Thymus (tissue), 11 donors: ENCODE results near the gene SYNPO2. TPM values are rescaled to one million over a fixed set of nuclear protein-coding genes. Genes with fewer than 3 reads are reported as not detected.
"Not testable (repeated sequence)": the region's sequence is repeated elsewhere in the genome, so short reads cannot be mapped to it uniquely, and the experiment has no call there.

Source experiments
- DNase-seq, 9 donors: peaks; one replicate each; pipeline ENCODE4 v3.0.0-alpha.2; 2013; ENCODE audit warnings: low spot score in 9 of 9, low read depth in 6 of 9, missing footprints in 1 of 9
- H3K27ac ChIP-seq, 2 donors: one replicate each; pipeline ENCODE4 v1.5.1; 2013; ENCODE audit warnings: control low read depth in 1 of 2, low read depth in 1 of 2, low read length in 1 of 2, mild to moderate bottlenecking in 1 of 2, moderate library complexity in 1 of 2
- H3K27me3 ChIP-seq, 2 donors: one replicate each; pipeline ENCODE4 v1.5.1; 2013; ENCODE audit warnings: low read length in 1 of 2; ENCODE audit not compliant: control insufficient read depth in 2 of 2, insufficient read depth in 1 of 2
- H3K36me3 ChIP-seq, 2 donors: one replicate each; pipeline ENCODE4 v1.5.1; 2013; ENCODE audit warnings: low read length in 1 of 2, mild to moderate bottlenecking in 1 of 2, moderate library complexity in 1 of 2; ENCODE audit not compliant: control insufficient read depth in 2 of 2, insufficient read depth in 2 of 2
- H3K4me1 ChIP-seq, 2 donors: one replicate each; pipeline ENCODE4 v1.5.1; 2013; ENCODE audit warnings: low read length in 2 of 2; ENCODE audit not compliant: control insufficient read depth in 2 of 2, insufficient read depth in 2 of 2
- H3K4me3 ChIP-seq, 2 donors: one replicate each; pipeline ENCODE4 v1.5.1; 2013; ENCODE audit warnings: low read length in 2 of 2, control low read depth in 1 of 2, mild to moderate bottlenecking in 1 of 2
- H3K9me3 ChIP-seq, 2 donors: one replicate each; pipeline ENCODE4 v1.5.1; 2013; ENCODE audit warnings: low read length in 1 of 2, mild to moderate bottlenecking in 1 of 2; ENCODE audit not compliant: control insufficient read depth in 2 of 2, insufficient read depth in 1 of 2
- WGBS: extraction: QIAGEN DNeasy Blood & Tissue Kit; methylation state at CpG from one replicate; pipeline ENCODE4 v1.1.7; 2013; 5-methylcytosine and 5-hydroxymethylcytosine counted together
- polyA plus RNA-seq: library from polyadenylated mRNA; stranded (reverse); fragments of 200-250 nt; gene quantifications from one replicate; pipeline ENCODE4 v1.2.3, GENCODE V29; 2013
- total RNA-seq: library from RNA; stranded (reverse); fragments of 120-200 nt; gene quantifications from one replicate; pipeline ENCODE4 v1.2.4, GENCODE V29; 2013
- donor health status: healthy.

The SYNPO2 gene
- total and polyA plus RNA-seq, 2 donors: 15.8 to 31.3 TPM

DNA sequence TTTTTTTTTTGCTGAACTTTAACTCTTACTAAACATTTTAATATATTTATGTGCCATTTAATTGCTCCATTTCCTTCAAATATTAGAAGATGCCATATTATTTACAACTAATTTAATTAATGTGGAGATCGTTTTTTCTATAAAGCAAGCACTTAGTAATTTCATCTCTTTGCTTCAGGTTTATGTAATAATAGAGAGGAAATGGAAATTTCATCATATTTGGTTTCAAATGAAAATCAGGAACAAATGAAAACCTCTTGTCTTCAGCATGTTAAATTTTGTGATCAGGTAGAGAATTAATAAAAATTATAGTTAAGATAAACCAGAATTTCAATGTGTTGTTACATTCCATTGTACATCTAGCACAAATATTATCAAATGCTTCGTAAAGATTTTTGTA lies 120.1 kb downstream of the SYNPO2 start:
- Histone ChIP-seq H3K27ac (no peak overlapping the region), H3K27me3 (no peaks in the 10 kb centered on the region), H3K9me3 (no peaks in the 10 kb centered on the region), H3K36me3 (no peaks in the 10 kb centered on the region), H3K4me3 (no peak overlapping the region), H3K4me1 (no peaks in the 10 kb centered on the region)
- WGBS: 92% methylated on average over 2 of the region's 2 CpGs
- DNase-seq: no peak

DNA sequence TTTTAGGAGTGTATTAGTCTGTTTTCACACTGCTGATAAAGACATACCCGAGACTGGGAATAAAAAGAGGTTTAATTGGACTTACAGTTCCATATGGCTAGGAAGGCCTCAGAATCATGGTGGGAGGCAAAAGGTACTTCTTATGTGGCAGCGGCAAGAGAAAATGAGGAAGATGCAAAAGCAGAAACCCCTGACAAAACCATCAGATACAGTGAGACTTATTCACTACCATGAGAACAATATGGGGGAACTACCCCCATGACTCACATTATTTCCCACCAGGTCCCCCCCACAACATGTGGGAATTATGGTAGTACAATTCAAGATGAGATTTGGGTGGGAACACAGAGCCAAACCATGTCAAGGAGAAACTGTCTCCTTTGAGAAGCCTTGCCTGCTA lies 121.6 kb downstream of the SYNPO2 start:
- H3K27ac ChIP-seq, H3K4me3 ChIP-seq, H3K27me3 ChIP-seq, H3K4me1 ChIP-seq, H3K36me3 ChIP-seq, DNase-seq, H3K9me3 ChIP-seq: not testable (repeated sequence)
- 90% methylated on average over 2 of the region's 2 CpGs for WGBS

DNA sequence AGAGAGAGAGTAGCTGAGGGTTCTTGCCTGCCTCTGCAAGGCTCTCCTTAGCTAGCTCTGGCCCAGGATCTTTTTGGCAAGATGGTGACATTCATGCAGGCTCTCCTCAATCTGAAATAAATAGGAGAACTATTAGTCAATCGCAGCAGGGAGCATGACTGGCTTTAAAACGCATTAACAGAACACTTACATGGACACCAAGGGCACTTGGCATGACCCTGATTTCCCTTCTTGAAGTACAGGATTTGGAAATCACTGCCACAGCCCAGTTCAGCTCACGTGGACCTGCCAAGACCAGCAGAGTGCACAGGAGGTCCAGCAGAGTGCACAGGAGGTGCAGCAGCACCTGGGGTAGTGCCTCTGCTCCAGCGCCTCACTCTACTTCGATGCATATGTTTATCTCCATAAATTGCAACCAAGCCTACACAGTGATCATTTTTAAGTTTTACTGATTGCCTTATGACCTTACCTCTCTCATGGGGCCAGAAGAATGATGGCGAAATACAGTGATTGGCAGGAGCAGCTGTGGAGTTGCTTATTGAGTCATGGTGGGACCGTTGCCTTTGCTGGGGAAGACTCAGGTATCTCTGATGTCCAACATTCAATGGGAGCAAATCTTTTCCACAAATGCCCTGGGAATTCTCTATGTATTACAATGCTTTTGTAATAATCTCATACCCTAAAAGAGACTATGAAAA lies 122.4 kb downstream of the SYNPO2 start:
- no peak for DNase-seq
- Histone ChIP-seq H3K4me1 (no peaks in the 10 kb centered on the region), H3K36me3 (no peaks in the 10 kb centered on the region), H3K27me3 (no peaks in the 10 kb centered on the region), H3K9me3 (no peaks in the 10 kb centered on the region), H3K27ac (no peak overlapping the region), H3K4me3 (no peak overlapping the region)
- 97% methylated on average over 7 of the region's 7 CpGs for WGBS

DNA sequence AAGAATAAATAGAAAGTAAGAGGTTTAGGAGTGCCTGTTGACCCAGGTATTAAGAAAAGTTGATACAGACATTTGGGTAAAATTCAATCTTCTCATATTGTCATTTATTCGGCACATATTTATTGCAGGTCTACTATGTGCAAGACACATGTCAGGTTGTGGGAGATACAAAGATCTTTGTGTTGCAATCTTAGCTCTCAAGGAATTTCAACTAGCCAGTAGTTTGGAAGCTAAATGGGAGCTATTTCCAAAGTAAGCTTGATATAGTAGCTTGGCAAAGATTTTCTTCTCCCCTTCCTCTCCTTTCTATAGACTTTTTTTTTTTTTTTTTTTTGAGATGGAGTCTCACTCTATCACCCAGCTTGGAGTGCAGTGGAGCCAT lies 122.9 kb downstream of the SYNPO2 start:
- no peak overlapping the region for H3K4me3 ChIP-seq
- H3K4me1 ChIP-seq: no peaks in the 10 kb centered on the region
- 95% methylated on average over 1 of the region's 1 CpG for WGBS
- H3K27me3 ChIP-seq: no peaks in the 10 kb centered on the region
- H3K36me3 ChIP-seq: no peaks in the 10 kb centered on the region
- H3K9me3 ChIP-seq: no peaks in the 10 kb centered on the region
- no peak overlapping the region for H3K27ac ChIP-seq
- no peak for DNase-seq

DNA sequence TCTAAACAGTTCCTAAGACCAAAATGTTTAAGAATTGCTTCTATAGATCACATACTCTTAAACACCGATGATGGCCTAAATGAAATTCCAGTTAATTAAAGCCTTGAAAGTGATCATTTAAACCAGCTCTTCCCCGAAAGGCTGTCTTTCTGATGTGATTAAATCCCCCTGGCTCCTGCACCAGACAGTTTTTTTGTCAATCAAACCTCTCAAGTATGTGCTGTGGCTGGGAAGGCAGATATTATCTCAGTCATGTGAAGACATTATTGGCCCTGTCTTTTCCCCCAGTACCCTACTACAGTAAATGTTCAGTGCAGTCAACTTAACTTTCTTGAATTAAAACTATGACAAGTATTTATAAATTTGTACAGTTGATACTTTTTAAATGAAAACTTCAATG lies 126.0 kb downstream of the SYNPO2 start:
- H3K27me3 ChIP-seq: no peaks in the 10 kb centered on the region
- no peak overlapping the region for H3K4me3 ChIP-seq
- no peak overlapping the region for H3K27ac ChIP-seq
- H3K4me1 ChIP-seq: no peaks in the 10 kb centered on the region
- H3K9me3 ChIP-seq: no peaks in the 10 kb centered on the region
- WGBS: 90% methylated on average over 2 of the region's 2 CpGs
- DNase-seq: no peak
- H3K36me3 ChIP-seq: no peaks in the 10 kb centered on the region

DNA sequence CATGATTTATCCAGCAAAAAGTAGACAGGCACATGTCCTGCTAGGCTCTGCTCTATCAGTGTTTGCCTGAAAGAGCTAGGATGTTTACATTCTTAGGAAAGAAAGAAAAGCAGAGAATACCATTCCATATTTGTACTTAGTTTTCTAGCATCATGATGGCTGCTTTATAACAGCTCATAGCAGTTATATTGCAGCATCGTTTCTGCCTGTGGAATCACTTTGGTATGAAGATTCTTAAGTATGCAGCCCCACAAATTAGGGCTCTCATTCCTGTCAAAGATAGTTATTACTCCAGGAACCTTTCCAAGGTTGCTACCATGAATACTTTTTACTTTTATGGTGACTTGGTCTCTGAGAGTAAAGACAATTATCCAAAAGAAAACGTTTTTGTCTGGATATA lies 128.0 kb downstream of the SYNPO2 start:
- Histone ChIP-seq H3K36me3 (no peaks in the 10 kb centered on the region), H3K9me3 (no peaks in the 10 kb centered on the region), H3K27me3 (no peaks in the 10 kb centered on the region), H3K27ac (no peak overlapping the region), H3K4me1 (no peaks in the 10 kb centered on the region), H3K4me3 (no peak overlapping the region)
- 80% methylated on average over 2 of the region's 2 CpGs for WGBS
- no peak for DNase-seq

DNA sequence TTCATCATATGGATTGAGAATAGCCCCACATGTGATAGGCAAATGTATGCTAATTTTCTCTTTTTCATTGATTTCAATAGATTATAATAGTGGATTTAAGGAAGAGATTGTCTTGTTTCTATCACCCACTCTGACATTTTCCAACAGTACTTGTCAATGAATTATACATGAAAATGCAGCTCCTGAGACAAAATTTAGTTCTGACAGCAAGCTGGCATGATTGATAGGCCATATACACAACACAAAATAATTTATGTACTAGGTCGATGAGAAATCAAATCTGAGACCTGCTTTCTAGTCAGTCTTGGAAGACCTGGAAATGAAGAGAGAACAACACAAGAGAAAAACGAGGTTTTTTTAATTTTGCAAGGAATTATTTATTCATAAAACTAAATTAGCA lies 129.0 kb downstream of the SYNPO2 start:
- H3K27ac ChIP-seq: no peak overlapping the region

DNA sequence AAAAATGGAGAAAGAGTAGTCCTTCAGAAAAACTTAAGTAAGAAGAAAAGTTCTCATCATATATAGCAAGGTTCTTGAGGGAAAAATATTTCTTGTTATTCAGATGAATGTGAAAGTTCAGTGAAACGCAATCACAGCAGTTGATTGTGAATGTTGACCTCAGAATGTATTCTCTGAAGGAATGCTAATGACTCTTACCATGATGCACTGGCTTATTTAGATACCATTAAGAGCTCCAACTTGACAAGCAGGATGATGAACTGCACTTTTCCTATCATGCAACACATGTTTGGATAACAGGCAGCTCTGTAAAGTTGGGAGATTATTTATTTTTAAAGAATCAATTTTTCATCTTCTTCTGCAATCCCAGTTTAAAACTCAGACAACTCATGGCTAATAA lies 131.5 kb downstream of the SYNPO2 start:
- WGBS: 88% methylated on average over 1 of the region's 1 CpG
- Histone ChIP-seq H3K27me3 (no peaks in the 10 kb centered on the region), H3K9me3 (no peaks in the 10 kb centered on the region), H3K4me1 (no peaks in the 10 kb centered on the region), H3K4me3 (no peak overlapping the region), H3K27ac (no peak overlapping the region), H3K36me3 (no peaks in the 10 kb centered on the region)
- no peak for DNase-seq

More for the DNA sequence above, 129.0 kb downstream of the SYNPO2 start:
- Histone ChIP-seq H3K9me3 (no peaks in the 10 kb centered on the region), H3K27me3 (no peaks in the 10 kb centered on the region), H3K4me3 (no peak overlapping the region), H3K4me1 (no peaks in the 10 kb centered on the region), H3K36me3 (no peaks in the 10 kb centered on the region)
- 91% methylated on average over 2 of the region's 2 CpGs for WGBS
- no peak for DNase-seq

DNA sequence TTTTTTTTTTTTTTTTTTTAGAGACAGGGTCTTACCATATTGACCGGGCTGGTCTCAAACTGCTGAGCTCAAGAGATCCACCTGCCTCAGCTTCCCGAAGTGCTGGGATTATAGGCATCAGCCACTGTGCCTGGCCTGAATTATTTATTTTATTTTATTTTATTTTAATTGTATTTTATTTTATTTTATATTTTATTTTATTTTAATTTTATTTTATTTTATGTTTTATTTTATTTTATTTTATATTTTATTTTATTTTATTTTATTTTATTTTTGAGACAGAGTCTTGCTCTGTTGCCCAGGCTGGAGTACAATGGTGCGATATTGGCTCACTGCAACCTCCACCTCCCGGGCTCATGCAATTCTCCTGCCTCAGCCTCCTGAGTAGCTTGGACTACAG lies 133.9 kb downstream of the SYNPO2 start:
- H3K9me3 ChIP-seq, H3K27me3 ChIP-seq, DNase-seq, H3K4me3 ChIP-seq, H3K27ac ChIP-seq, H3K4me1 ChIP-seq, H3K36me3 ChIP-seq: not testable (repeated sequence)
- WGBS: 99% methylated on average over 4 of the region's 4 CpGs

DNA sequence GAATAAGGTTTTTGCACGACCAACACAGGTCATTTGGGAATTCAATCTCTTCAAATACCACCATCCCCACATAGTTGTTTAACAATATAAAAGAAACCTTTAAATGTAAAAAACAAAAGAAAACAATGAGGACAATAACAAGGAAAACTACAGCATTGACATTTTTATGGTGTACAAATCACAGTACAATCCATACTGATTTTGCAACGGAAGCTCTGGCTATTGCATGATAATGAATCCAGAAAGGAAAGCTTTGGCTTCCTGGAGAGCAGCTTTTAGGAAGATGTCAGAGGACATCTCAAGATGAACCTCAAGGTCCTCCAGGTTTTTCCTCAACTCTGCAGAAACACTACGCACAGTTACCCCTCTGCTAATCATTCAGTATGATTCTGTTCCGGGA lies 135.4 kb downstream of the SYNPO2 start:
- Histone ChIP-seq H3K27me3 (no peaks in the 10 kb centered on the region), H3K9me3 (no peaks in the 10 kb centered on the region), H3K27ac (no peak overlapping the region), H3K4me3 (no peak overlapping the region), H3K36me3 (no peaks in the 10 kb centered on the region), H3K4me1 (no peaks in the 10 kb centered on the region)
- 96% methylated on average over 4 of the region's 4 CpGs for WGBS
- no peak for DNase-seq
